K562 (cell line): ENCODE results near the gene PRPF38A. TPM values are rescaled to one million over a fixed set of nuclear protein-coding genes. Genes with fewer than 3 reads are reported as not detected.

Source experiments
- ATAC-seq: fragments of 200-7000 bp; cut with Tn5 transposase; 3 replicates; pipeline ENCODE4 v1.9.1; 2020; ENCODE audit warnings: moderate library complexity
- BruUV-seq: library from RNA; stranded (reverse); fragments of 400-500 nt; replicated peaks from 2 replicates; lab custom pipeline; 2021; lab: Mats Ljungman, UMichigan
- CTCF ChIA-PET: fragments of 300-600 bp; formaldehyde crosslinking; extraction: SDS; loops from one replicate; lab custom pipeline; 2021; ENCODE audit warnings: low intra/inter-chr PET ratio; lab: Yijun Ruan, JAX
- POLR2A ChIA-PET: fragments of 300-600, 350-650 bp; sonication (Branson Sonifier 250); formaldehyde crosslinking; extraction: SDS; loops from one replicate; lab custom pipeline; 2021; ENCODE audit warnings: antibody characterized with exemption, inconsistent platforms; lab: Yijun Ruan, JAX
- DNase-seq, 4 experiments: peaks; one replicate each; pipeline versions ENCODE4 v3.0.0 to v3.0.0-alpha.2; 2011 to 2018; ENCODE audit warnings: low spot score in 3 of 4, mixed read lengths in 3 of 4; ENCODE audit errors: extremely low read depth in 1 of 4
- FAIRE-seq: peaks from 2 replicates; lab custom pipeline; 2011; peaks lifted over from hg19 to GRCh38; lab: Jason Lieb, UNC
- H2AFZ ChIP-seq: 2 replicates; pipeline ENCODE4 v1.6.0; 2011; ENCODE audit warnings: low read depth, low read length, control low read depth, inconsistent platforms
- H3K27ac ChIP-seq: fragments of 200-600 bp; 3 replicates; pipeline ENCODE4 v1.8.0; 2011; ENCODE audit warnings: low read depth, mild to moderate bottlenecking, control low read depth, inconsistent platforms, low read length, moderate library complexity, mixed read lengths; ENCODE audit errors: extremely low read depth
- H3K27me3 ChIP-seq, 2 experiments: fragments of 300-600 bp in 1 of 2; 2 replicates in 1 of 2; 3 replicates in 1 of 2; pipeline versions ENCODE4 v1.6.0 to v1.8.0; 2011; ENCODE audit warnings: inconsistent platforms in 2 of 2, low read length in 2 of 2, mild to moderate bottlenecking in 1 of 2, mixed read lengths in 1 of 2, moderate library complexity in 1 of 2; ENCODE audit not compliant: control insufficient read depth in 2 of 2, insufficient read depth in 2 of 2
- H3K36me3 ChIP-seq: fragments of 300-600 bp; 3 replicates; pipeline ENCODE4 v1.8.0; 2011; ENCODE audit warnings: mild to moderate bottlenecking, low read length, inconsistent platforms; ENCODE audit not compliant: control insufficient read depth, insufficient read depth
- H3K4me1 ChIP-seq, 2 experiments: fragments of 200-600 bp in 1 of 2; replicated peaks in 1 of 2; 2 replicates in 1 of 2; 3 replicates in 1 of 2; pipeline versions ENCODE4 v1.5.1 to v1.8.0; 2011; ENCODE audit warnings: inconsistent platforms in 2 of 2, low read length in 2 of 2, mild to moderate bottlenecking in 1 of 2, mixed read lengths in 1 of 2, moderate library complexity in 1 of 2; ENCODE audit not compliant: control insufficient read depth in 2 of 2, insufficient read depth in 2 of 2
- H3K4me2 ChIP-seq: 2 replicates; pipeline ENCODE4 v1.6.1; 2011; ENCODE audit warnings: low read length, control low read depth, inconsistent platforms, mixed read lengths; ENCODE audit not compliant: insufficient read depth
- H3K4me3 ChIP-seq: fragments of 200-600 bp; sonication (generic), shearing (Covaris generic); 2 replicates; pipeline ENCODE4 v1.5.1; 2016; ENCODE audit warnings: control low read depth, inconsistent platforms
- H3K79me2 ChIP-seq: fragments of 200-600 bp; 3 replicates; pipeline ENCODE4 v1.8.0; 2011; ENCODE audit warnings: low read length, inconsistent platforms; ENCODE audit not compliant: control insufficient read depth, insufficient read depth
- H3K9ac ChIP-seq, 2 experiments: 2 replicates each; pipeline versions ENCODE4 v1.6.0 to v1.6.1; 2011; ENCODE audit warnings: low read depth in 2 of 2, low read length in 2 of 2, control low read depth in 1 of 2, inconsistent platforms in 1 of 2, mild to moderate bottlenecking in 1 of 2, mixed read lengths in 1 of 2; ENCODE audit not compliant: insufficient read depth in 1 of 2
- H3K9me1 ChIP-seq: one replicate; pipeline ENCODE4 v1.6.0; 2011; ENCODE audit warnings: inconsistent platforms, mild to moderate bottlenecking, low read length, moderate library complexity; ENCODE audit not compliant: control insufficient read depth, insufficient read depth
- H3K9me3 ChIP-seq: replicated peaks from 2 replicates; pipeline ENCODE4 v1.5.1; 2011; ENCODE audit warnings: low read depth, low read length, inconsistent platforms; ENCODE audit not compliant: control insufficient read depth, insufficient read depth
- H4K20me1 ChIP-seq: replicated peaks from 2 replicates; pipeline ENCODE4 v1.6.1; 2011; ENCODE audit warnings: low read length, inconsistent platforms, mixed read lengths; ENCODE audit not compliant: control insufficient read depth, insufficient read depth
- FOSL1 ChIP-seq: fragments of 200-800 bp; sonication (Bioruptor generic); conservative IDR thresholded peaks from 2 replicates; pipeline ENCODE4 v1.6.1; 2016; ENCODE audit warnings: missing genetic modification characterization, missing compliant biosample characterization
- LCOR ChIP-seq: sonication (generic); formaldehyde crosslinking; IDR thresholded peaks from 2 replicates; pipeline ENCODE4 v1.8.0; 2022; ENCODE audit warnings: mild to moderate bottlenecking, missing genetic modification reagents
- RCOR1 ChIP-seq, 2 experiments: IDR thresholded peaks; 2 replicates each; pipeline ENCODE4 v1.6.1; 2012; ENCODE audit warnings: low read depth in 2 of 2, low read length in 2 of 2, borderline replicate concordance in 1 of 2, improper control_type of control experiment in 1 of 2
- SMAD2 ChIP-seq: fragments of 150-350 bp; IDR thresholded peaks from 2 replicates; pipeline ENCODE4 v1.6.1; 2014; ENCODE audit warnings: low read depth, mild to moderate bottlenecking, low read length
- ZNF584 ChIP-seq: fragments of 200-800 bp; sonication (Bioruptor generic); IDR thresholded peaks from 2 replicates; pipeline ENCODE4 v1.6.1; 2016; ENCODE audit warnings: low read depth, mild to moderate bottlenecking, missing genetic modification characterization, missing compliant biosample characterization
- ZNF778 ChIP-seq: fragments of 450-650 bp; formaldehyde crosslinking; IDR thresholded peaks from 2 replicates; pipeline ENCODE4 v1.4.0; 2020; ENCODE audit warnings: mild to moderate bottlenecking, moderate library complexity
- WGBS: fragments of 100-300 bp; shearing (Covaris generic); methylation state at CpG from one replicate; pipeline ENCODE4 v1.1.6; 2016; ENCODE audit warnings: low coverage, mixed read lengths; ENCODE audit not compliant: insufficient coverage; ENCODE audit errors: missing lambda C conversion rate; 5-methylcytosine and 5-hydroxymethylcytosine counted together
- in situ Hi-C: fragments of 300-500 bp; cut with MboI; formaldehyde crosslinking; loops from 4 replicates; pipeline ENCODE4 v1.15.0; 2018; ENCODE audit warnings: inconsistent platforms, mixed read lengths
- intact Hi-C: fragments of 100-400 bp; cut with micrococcal nuclease; formaldehyde crosslinking; loops from 2 replicates; pipeline ENCODE4 v1.14.2; 2022
- polyA plus RNA-seq, 8 experiments: library from polyadenylated mRNA; depleted of rRNA in 4 of 8; stranded (reverse) in 5 of 8; unstranded in 3 of 8; fragments of >200 nt; fragmentation: Nextera tagmentation in 2 of 8; fragmentation: Illumina TruSeq in 1 of 8; extraction: Ambion mirVana in 2 of 8; extraction: Trizol in 1 of 8; gene quantifications; 2 replicates each; pipeline versions ENCODE4 v1.2.1 to v1.2.3, GENCODE V29; 2011 to 2014; ENCODE audit warnings: inconsistent platforms in 1 of 8, missing spikeins in 1 of 8
- total RNA-seq, 7 experiments: library from RNA; depleted of rRNA in 6 of 7; stranded (reverse); fragments of >200 nt in 6 of 7; fragmentation: Illumina TruSeq in 2 of 7; extraction: Trizol in 2 of 7; gene quantifications; 2 replicates each; pipeline versions ENCODE4 v1.2.1 to v1.2.3, GENCODE V29; 2011 to 2021; ENCODE audit warnings: low replicate concordance in 1 of 7
- TF ChIP-seq, protein P1 (sequence below), 2 experiments: fragments of 450-650 bp in 1 of 2; sonication (generic) in 1 of 2; formaldehyde crosslinking in 1 of 2; IDR thresholded peaks in 1 of 2; conservative IDR thresholded peaks in 1 of 2; 2 replicates each; pipeline versions ENCODE4 v1.6.1 to v1.8.1; 2016 to 2023; ENCODE audit warnings: mild to moderate bottlenecking in 2 of 2, moderate library complexity in 2 of 2, inconsistent platforms in 1 of 2, missing genetic modification reagents in 1 of 2
- TF ChIP-seq, protein P2 (sequence below): fragments of 250-450 bp; sonication (Bioruptor Pico); IDR thresholded peaks from 2 replicates; pipeline ENCODE4 v1.5.0; 2020; ENCODE audit warnings: mild to moderate bottlenecking

The PRPF38A gene
- total and polyA plus RNA-seq, 9 of the 15 experiments (the other 6 are each of a cell fraction or from before 2014, with no cell fraction given): 53.6 to 198 (median 89.2) TPM

DNA sequence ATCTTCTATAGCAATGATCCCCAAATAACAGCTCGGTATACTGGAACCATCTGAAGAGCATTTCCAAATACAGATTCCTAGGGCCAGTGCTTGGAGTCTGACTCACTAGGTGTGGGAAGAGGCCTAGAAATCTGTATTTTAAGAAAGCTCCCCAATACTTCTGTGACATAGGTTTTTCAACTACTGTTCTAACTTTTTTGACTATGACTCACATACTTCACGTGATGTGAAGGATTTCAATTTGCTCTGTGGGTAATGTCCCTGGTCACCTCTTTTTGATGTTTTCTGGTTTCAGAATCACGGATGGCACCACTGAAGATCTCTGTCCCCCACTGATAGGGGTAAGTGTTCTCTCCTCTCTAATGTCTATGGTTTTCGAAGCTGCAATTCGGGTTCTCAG lies 11.2 kb upstream of the PRPF38A start:
- Histone ChIP-seq H3K4me1 (no peaks in the 10 kb centered on the region), H3K27me3 (no peaks in the 10 kb centered on the region), H3K4me3 (no peak overlapping the region), H2AFZ (no peak overlapping the region), H3K9ac (no peak overlapping the region), H3K9me3 (no peaks in the 10 kb centered on the region), H4K20me1 (peaks cover 11% of the 10 kb centered on the region; the same call in 1 of the 2 replicates), H3K9me1 (no peaks in the 10 kb centered on the region), H3K36me3 (peaks cover 94% of the 10 kb centered on the region), H3K4me2 (no peak overlapping the region), H3K27ac (no peak overlapping the region), H3K79me2 (peaks cover 67% of the 10 kb centered on the region)
- ChIA-PET CTCF (no interaction called here), POLR2A (interaction anchor here (0.9 to 5.6 kb wide), 2 partner anchors 12 to 36 kb away, joined by 3 to 45 read pairs; partner anchors contain the start of genes ORC1 and PRPF38A)
- intact Hi-C loops (no loop called here), in situ Hi-C loops (no loop called here)
- TF ChIP-seq SMAD2 (no peak), ZNF584 (CRISPR knock-in tag) (no peak), LCOR (CRISPR knock-in tag) (no peak), FOSL1 (tag) (0 out of 2 replicates have a peak, but pooled peaks have one; percentile 35), ZNF778 (CRISPR knock-in tag) (no peak), RCOR1 (IDR thresholded peaks at IDR 0.05; ENCODE audit: borderline replicate concordance in 1 of 2, low read depth in 2 of 2, low read length in 2 of 2) (no peak)
- TF ChIP-seq, protein P1, sequence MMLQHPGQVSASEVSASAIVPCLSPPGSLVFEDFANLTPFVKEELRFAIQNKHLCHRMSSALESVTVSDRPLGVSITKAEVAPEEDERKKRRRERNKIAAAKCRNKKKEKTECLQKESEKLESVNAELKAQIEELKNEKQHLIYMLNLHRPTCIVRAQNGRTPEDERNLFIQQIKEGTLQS (IDR thresholded peaks at IDR 0.05): peak; percentile 20; the same call in 1 of the 2 replicates
- TF ChIP-seq, protein P1 (CRISPR knock-in tag; conservative IDR thresholded peaks at IDR 0.05): no peak
- TF ChIP-seq, protein P2, sequence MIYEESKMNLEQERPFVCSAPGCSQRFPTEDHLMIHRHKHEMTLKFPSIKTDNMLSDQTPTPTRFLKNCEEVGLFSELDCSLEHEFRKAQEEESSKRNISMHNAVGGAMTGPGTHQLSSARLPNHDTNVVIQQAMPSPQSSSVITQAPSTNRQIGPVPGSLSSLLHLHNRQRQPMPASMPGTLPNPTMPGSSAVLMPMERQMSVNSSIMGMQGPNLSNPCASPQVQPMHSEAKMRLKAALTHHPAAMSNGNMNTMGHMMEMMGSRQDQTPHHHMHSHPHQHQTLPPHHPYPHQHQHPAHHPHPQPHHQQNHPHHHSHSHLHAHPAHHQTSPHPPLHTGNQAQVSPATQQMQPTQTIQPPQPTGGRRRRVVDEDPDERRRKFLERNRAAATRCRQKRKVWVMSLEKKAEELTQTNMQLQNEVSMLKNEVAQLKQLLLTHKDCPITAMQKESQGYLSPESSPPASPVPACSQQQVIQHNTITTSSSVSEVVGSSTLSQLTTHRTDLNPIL (CRISPR knock-in tag): no peak
- ATAC-seq (0 out of 3 replicates have a peak, but pooled peaks have one; percentile 15), FAIRE-seq (no peak), DNase-seq (no peak)
- WGBS: 85% methylated on average over 5 of the region's 5 CpGs
- BruUV-seq: no TSS peak
